ENCODE results near the gene TASP1. TPM values are rescaled to one million over a fixed set of nuclear protein-coding genes. Genes with fewer than 3 reads are reported as not detected.

The TASP1 gene
- total RNA-seq, 1 experiment from 2014 or later: 13.9 TPM

GRCh38 chr20:13392391-13392790 lies 246.3 kb downstream of the TASP1 start:
- no peak for ATAC-seq
- Histone ChIP-seq H3K27me3 (ENCODE audit: low read length) (no peaks in the 10 kb centered on the region), H3K79me2 (ENCODE audit: low read length) (no peaks in the 10 kb centered on the region), H3K9me2 (replicated peaks; ENCODE audit: low read length) (no peaks in the 10 kb centered on the region), H4K20me1 (ENCODE audit: low read length) (no peaks in the 10 kb centered on the region), H3F3A (ENCODE audit: low read length, unreplicated experiment) (no peaks in the 10 kb centered on the region), H3K4me2 (ENCODE audit: low read length) (no peak overlapping the region), H3K36me3 (ENCODE audit: low read depth, low read length) (no peaks in the 10 kb centered on the region), H3K9ac (ENCODE audit: low read length) (no peak overlapping the region), H2AFZ (ENCODE audit: low read length) (no peak overlapping the region), H3K9me3 (ENCODE audit: low read length) (no peaks in the 10 kb centered on the region), H3K4me1 (ENCODE audit: insufficient read depth, low read length) (no peaks in the 10 kb centered on the region), H3K4me3 (ENCODE audit: low read length) (no peak overlapping the region), H3K27ac (ENCODE audit: low read length) (no peak overlapping the region)
- DNase-seq: no peak
- intact Hi-C loops (cut with micrococcal nuclease): no loop called here
- BruUV-seq (replicated peaks): no TSS peak
- ChIA-PET CTCF (no interaction called here), POLR2A (ENCODE audit: unreplicated experiment) (no interaction called here)
- no peak for TF ChIP-seq CTCF (conservative IDR thresholded peaks at IDR 0.05; ENCODE audit: low read depth, low read length)
- no peak for TF ChIP-seq EZH2phosphoT487 (IDR thresholded peaks at IDR 0.05; ENCODE audit: borderline replicate concordance, low read length)
- no peak for TF ChIP-seq EZH2 (IDR thresholded peaks at IDR 0.05; ENCODE audit: low read length, unreplicated experiment)

- Histone ChIP-seq H3K9me2 (replicated peaks; ENCODE audit: low read length) (no peaks in the 10 kb centered on the region), H3K4me2 (ENCODE audit: low read length) (no peak overlapping the region), H2AFZ (ENCODE audit: low read length) (no peak overlapping the region), H3F3A (ENCODE audit: low read length, unreplicated experiment) (no peaks in the 10 kb centered on the region), H3K4me3 (ENCODE audit: low read length) (no peak overlapping the region), H3K9me3 (ENCODE audit: low read length) (no peaks in the 10 kb centered on the region), H4K20me1 (ENCODE audit: low read length) (no peaks in the 10 kb centered on the region), H3K79me2 (ENCODE audit: low read length) (no peaks in the 10 kb centered on the region), H3K4me1 (ENCODE audit: insufficient read depth, low read length) (no peaks in the 10 kb centered on the region), H3K36me3 (ENCODE audit: low read depth, low read length) (no peaks in the 10 kb centered on the region), H3K9ac (ENCODE audit: low read length) (no peak overlapping the region), H3K27ac (ENCODE audit: low read length) (no peak overlapping the region), H3K27me3 (ENCODE audit: low read length) (no peaks in the 10 kb centered on the region)
- CTCF ChIA-PET: no interaction called here
- TF ChIP-seq EZH2 (IDR thresholded peaks at IDR 0.05; ENCODE audit: low read length, unreplicated experiment) (no peak), EZH2phosphoT487 (IDR thresholded peaks at IDR 0.05; ENCODE audit: borderline replicate concordance, low read length) (no peak), CTCF (conservative IDR thresholded peaks at IDR 0.05; ENCODE audit: low read depth, low read length) (no peak)
- ATAC-seq (no peak), DNase-seq (no peak)
- intact Hi-C loops (cut with micrococcal nuclease): no loop called here
- BruUV-seq (replicated peaks): no TSS peak
- POLR2A ChIA-PET (ENCODE audit: unreplicated experiment): no interaction called here
Measured at GRCh38 chr20:13389115-13389514, 249.6 kb downstream of the TASP1 start.

GRCh38 chr20:13384132-13384531 lies 254.6 kb downstream of the TASP1 start:
- no peaks in the 10 kb centered on the region for H3K9me2 ChIP-seq (replicated peaks; ENCODE audit: low read length)
- ATAC-seq (no peak), DNase-seq (no peak)
- no peaks in the 10 kb centered on the region for H3K36me3 ChIP-seq (ENCODE audit: low read depth, low read length)
- H3K9me3 ChIP-seq (ENCODE audit: low read length): no peaks in the 10 kb centered on the region
- no TSS peak for BruUV-seq (replicated peaks)
- no peak overlapping the region for H3K4me3 ChIP-seq (ENCODE audit: low read length)
- no peak overlapping the region for H3K9ac ChIP-seq (ENCODE audit: low read length)
- ChIA-PET POLR2A (ENCODE audit: unreplicated experiment) (no interaction called here), CTCF (no interaction called here)
- no peaks in the 10 kb centered on the region for H3K4me1 ChIP-seq (ENCODE audit: insufficient read depth, low read length)
- H2AFZ ChIP-seq (ENCODE audit: low read length): no peak overlapping the region
- no peaks in the 10 kb centered on the region for H3K27me3 ChIP-seq (ENCODE audit: low read length)
- TF ChIP-seq CTCF (conservative IDR thresholded peaks at IDR 0.05; ENCODE audit: low read depth, low read length): no peak
- TF ChIP-seq EZH2 (IDR thresholded peaks at IDR 0.05; ENCODE audit: low read length, unreplicated experiment): no peak
- TF ChIP-seq EZH2phosphoT487 (IDR thresholded peaks at IDR 0.05; ENCODE audit: borderline replicate concordance, low read length): no peak
- no peaks in the 10 kb centered on the region for H3K79me2 ChIP-seq (ENCODE audit: low read length)
- intact Hi-C loops (cut with micrococcal nuclease): no loop called here
- no peak overlapping the region for H3K27ac ChIP-seq (ENCODE audit: low read length)
- H4K20me1 ChIP-seq (ENCODE audit: low read length): no peaks in the 10 kb centered on the region
- H3K4me2 ChIP-seq (ENCODE audit: low read length): no peak overlapping the region
- H3F3A ChIP-seq (ENCODE audit: low read length, unreplicated experiment): no peaks in the 10 kb centered on the region
